GM10248 (cell line): ENCODE results near the gene POLR1D.
A peak's percentile ranks its signal among the peaks of the same experiment; 100 is the strongest.

ENCODE experiments used
- CTCF ChIA-PET: fragments of 300-600 bp; sonication (Branson Sonifier 250); formaldehyde crosslinking; extraction: SDS; loops from one replicate; lab custom pipeline; 2021; ENCODE audit warnings: antibody characterized with exemption; lab: Yijun Ruan, JAX
- POLR2A ChIA-PET: fragments of 350-650 bp; sonication (Branson Sonifier 250); formaldehyde crosslinking; extraction: SDS; loops from one replicate; lab custom pipeline; 2020; ENCODE audit warnings: antibody characterized with exemption; lab: Yijun Ruan, JAX
- DNase-seq: peaks from one replicate; pipeline ENCODE4 v3.0.0; 2012; ENCODE audit errors: extremely low spot score
- CTCF ChIP-seq: IDR thresholded peaks from 2 replicates; pipeline ENCODE4 v1.5.1; 2012; ENCODE audit warnings: mild to moderate bottlenecking, low read depth; ENCODE audit errors: extremely low read depth, missing control alignments, control extremely low read depth

POLR1D gene

GRCh38 chr13:27605610-27606200 lies 16.0 kb upstream of the POLR1D start:
- ChIA-PET POLR2A (no interaction called here), CTCF (interaction anchor here (0.6 to 1.5 kb wide), 5 partner anchors 11 to 243 kb away, joined by 3 to 10 read pairs (median 4); partner anchors contain the start of gene LNX2)
- TF ChIP-seq CTCF, result no peak
- DNase-seq, result no peak

GRCh38 chr13:27607125-27607524 lies 14.6 kb upstream of the POLR1D start:
- POLR2A ChIA-PET, result interaction anchor here (0.5 kb wide), 1 partner anchor 20 kb away, joined by 4 read pairs; no protein-coding TSS in a partner anchor
- CTCF ChIA-PET, result interaction anchor here (0.9 to 2.0 kb wide), 4 partner anchors 8 to 151 kb away, joined by 3 to 10 read pairs (median 6); partner anchors contain the start of gene LNX2

GRCh38 chr13:27613628-27614027 lies 8.1 kb upstream of the POLR1D start:
- no peak for TF ChIP-seq CTCF
- CTCF ChIA-PET, result interaction anchor here (1.3 kb wide), 1 partner anchor 12 kb away, joined by 5 read pairs; no protein-coding TSS in a partner anchor
- DNase-seq, result no peak
- POLR2A ChIA-PET, result no interaction called here

More at GRCh38 chr13:27607125-27607524, 14.6 kb upstream of the POLR1D start:
- no peak for TF ChIP-seq CTCF
- DNase-seq, result no peak

- ChIA-PET POLR2A (no interaction called here), CTCF (interaction anchor here (1.7 kb wide), 1 partner anchor 144 kb away, joined by 3 read pairs; no protein-coding TSS in a partner anchor)
- no peak for TF ChIP-seq CTCF
- DNase-seq, result no peak
These were observed 3.8 kb upstream of the POLR1D start for GRCh38 chr13:27617881-27618321.

GRCh38 chr13:27619093-27619727 lies 2.5 kb upstream of the POLR1D start:
- no peak for DNase-seq
- CTCF ChIA-PET, result interaction anchor here (1.2 to 2.7 kb wide), 7 partner anchors 9 to 1434 kb away, joined by 3 to 10 read pairs (median 4); no protein-coding TSS in a partner anchor
- POLR2A ChIA-PET, result no interaction called here
- TF ChIP-seq CTCF, result no peak

GRCh38 chr13:27619728-27620376 lies 1.8 kb upstream of the POLR1D start:
- peak; percentile 8 for TF ChIP-seq CTCF
- DNase-seq, result peak; percentile 58
- CTCF ChIA-PET, result interaction anchor here (1.0 to 2.7 kb wide), 15 partner anchors 8 to 1435 kb away, joined by 3 to 10 read pairs (median 3); no protein-coding TSS in a partner anchor
- POLR2A ChIA-PET, result no interaction called here
